ENCODE data around the gene CACYBP. TPM values are rescaled to one million over a fixed set of nuclear protein-coding genes. Genes with fewer than 3 reads are reported as not detected.

CACYBP gene
- total and polyA plus RNA-seq, 2 of the 8 experiments (the other 6 are each of a cell fraction or from before 2014, with no cell fraction given) = 28.3 to 247 TPM

GRCh38 chr1:174956976-174957375 is 42.8 kb upstream of the CACYBP start:
- no peak overlapping the region for H3K4me3 ChIP-seq (ENCODE audit: extremely low read depth in 1 of 4, insufficient read depth in 2 of 4, low read depth in 3 of 4, low read length in 4 of 4)
- peaks cover 0 to 57% (median 27%) of the 10 kb centered on the region in 4 experiments; a peak in 6 of 8 replicates for H3K36me3 ChIP-seq (ENCODE audit: control insufficient read depth in 2 of 4, insufficient read depth in 4 of 4, low read length in 3 of 4)
- no peak overlapping the region for H2BK20ac ChIP-seq (ENCODE audit: low read length)
- H3K9ac ChIP-seq (replicated peaks in 1 of 4; ENCODE audit: extremely low read depth in 1 of 4, low read depth in 3 of 4, low read length in 3 of 4) = no peak overlapping the region
- no peaks in the 10 kb centered on the region for H3K27me3 ChIP-seq (replicated peaks in 1 of 4; ENCODE audit: control insufficient read depth in 3 of 4, extremely low read depth in 1 of 4, insufficient read depth in 3 of 4, low read length in 3 of 4)
- H4K20me1 ChIP-seq (replicated peaks in 1 of 2; ENCODE audit: control insufficient read depth in 1 of 2, insufficient read depth in 2 of 2, low read length in 2 of 2) = peaks cover 5 to 8% of the 10 kb centered on the region in 2 experiments
- TF ChIP-seq TAF1 (IDR thresholded peaks at IDR 0.05; ENCODE audit: low read depth, low read length) = no peak
- no peak for TF ChIP-seq RBBP5 (IDR thresholded peaks at IDR 0.05; ENCODE audit: borderline replicate concordance, low read depth, low read length)
- TF ChIP-seq POLR2AphosphoS5 (IDR thresholded peaks at IDR 0.05; ENCODE audit: low read depth, low read length) = no peak
- no peak for TF ChIP-seq JUN (IDR thresholded peaks at IDR 0.05; ENCODE audit: low read depth, low read length)
- no peak for TF ChIP-seq RAD21 (IDR thresholded peaks at IDR 0.05 in 1 of 2, conservative IDR thresholded peaks at IDR 0.05 in 1 of 2; ENCODE audit: low read depth in 2 of 2, low read length in 2 of 2)
- TF ChIP-seq BACH1 (IDR thresholded peaks at IDR 0.05; ENCODE audit: low read length) = no peak
- no peak for TF ChIP-seq TAF7 (optimal IDR thresholded peaks at IDR 0.05; ENCODE audit: borderline replicate concordance, low read depth, low read length)
- TF ChIP-seq RXRA (IDR thresholded peaks at IDR 0.05; ENCODE audit: insufficient read depth, low read depth, low read length) = no peak
- TF ChIP-seq CTBP2 (IDR thresholded peaks at IDR 0.05; ENCODE audit: borderline replicate concordance, insufficient read depth, insufficient read length, low read length) = no peak
- no peak for TF ChIP-seq MAFK (IDR thresholded peaks at IDR 0.05; ENCODE audit: low read depth, low read length)
- no peak for TF ChIP-seq KDM1A (IDR thresholded peaks at IDR 0.05; ENCODE audit: borderline replicate concordance, low read length)
- no peak for TF ChIP-seq SIRT6 (IDR thresholded peaks at IDR 0.05; ENCODE audit: low read length)
- TF ChIP-seq HDAC2 (IDR thresholded peaks at IDR 0.05; ENCODE audit: borderline replicate concordance in 1 of 2, low read depth in 2 of 2, low read length in 2 of 2) = no peak
- H3K79me1 ChIP-seq (ENCODE audit: low read depth, low read length) = peaks cover 4% of the 10 kb centered on the region; the same call in 1 of the 2 replicates
- no peaks in the 10 kb centered on the region for H3K23me2 ChIP-seq (ENCODE audit: low read depth, low read length)
- no peak overlapping the region for H3K18ac ChIP-seq (ENCODE audit: extremely low read depth, low read length)
- H2BK12ac ChIP-seq (ENCODE audit: low read depth, low read length) = no peak overlapping the region
- ChIA-PET CTCF (ENCODE audit: partially characterized antibody) (interaction anchor here (0.6 to 0.8 kb wide), 2 partner anchors 18 to 196 kb away, joined by 3 read pairs; no protein-coding TSS in a partner anchor), POLR2A (ENCODE audit: partially characterized antibody) (interaction anchor here (0.7 kb wide), 1 partner anchor 11 kb away, joined by 4 read pairs; no protein-coding TSS in a partner anchor)
- FAIRE-seq (no peak), DNase-seq (ENCODE audit: low read depth in 1 of 2, low spot score in 2 of 2) (no peak)
- H3K27ac ChIP-seq (ENCODE audit: low read depth, low read length) = no peak overlapping the region
- no peak overlapping the region for H2AFZ ChIP-seq (ENCODE audit: low read length)
- peaks cover 0 to 55% of the 10 kb centered on the region in 2 experiments; a peak in 3 of 4 replicates for H3K79me2 ChIP-seq (ENCODE audit: control insufficient read depth in 1 of 2, insufficient read depth in 2 of 2, low read length in 2 of 2)
- H3K14ac ChIP-seq (ENCODE audit: insufficient read length) = no peak overlapping the region
- H3K4me2 ChIP-seq (ENCODE audit: insufficient read depth in 1 of 2, low read depth in 2 of 2, low read length in 2 of 2) = no peak overlapping the region
- no peak overlapping the region for H2BK5ac ChIP-seq (ENCODE audit: low read depth, low read length)
- H4K8ac ChIP-seq (ENCODE audit: extremely low read depth, insufficient read depth, low read length) = no peak overlapping the region
- H4K5ac ChIP-seq (ENCODE audit: insufficient read length, low read depth, low read length) = no peak overlapping the region
- H2AK5ac ChIP-seq (ENCODE audit: low read depth, low read length) = no peak overlapping the region
- H3K4ac ChIP-seq (replicated peaks; ENCODE audit: insufficient read length, low read depth, low read length) = no peak overlapping the region
- H4K91ac ChIP-seq (replicated peaks; ENCODE audit: insufficient read length, low read length) = no peak overlapping the region
- no peak overlapping the region for H2BK120ac ChIP-seq (replicated peaks; ENCODE audit: low read depth, low read length)
- H2BK15ac ChIP-seq (ENCODE audit: low read length) = no peak overlapping the region
- H3K4me1 ChIP-seq (replicated peaks in 1 of 4; ENCODE audit: control insufficient read depth in 3 of 4, insufficient read depth in 4 of 4, low read length in 3 of 4) = peaks cover 0 to 2% (median 0%) of the 10 kb centered on the region in 4 experiments; a peak in 2 of 7 replicates
- H3K9me3 ChIP-seq (ENCODE audit: insufficient read depth in 2 of 2, low read depth in 1 of 2, low read length in 1 of 2) = no peaks in the 10 kb centered on the region
- no peak overlapping the region for H3K56ac ChIP-seq (replicated peaks; ENCODE audit: insufficient read length, low read depth, low read length)
- no peak overlapping the region for H3K23ac ChIP-seq (ENCODE audit: insufficient read length)
